Measurements from ENCODE around the gene NFATC2.

NFATC2 gene

DNA sequence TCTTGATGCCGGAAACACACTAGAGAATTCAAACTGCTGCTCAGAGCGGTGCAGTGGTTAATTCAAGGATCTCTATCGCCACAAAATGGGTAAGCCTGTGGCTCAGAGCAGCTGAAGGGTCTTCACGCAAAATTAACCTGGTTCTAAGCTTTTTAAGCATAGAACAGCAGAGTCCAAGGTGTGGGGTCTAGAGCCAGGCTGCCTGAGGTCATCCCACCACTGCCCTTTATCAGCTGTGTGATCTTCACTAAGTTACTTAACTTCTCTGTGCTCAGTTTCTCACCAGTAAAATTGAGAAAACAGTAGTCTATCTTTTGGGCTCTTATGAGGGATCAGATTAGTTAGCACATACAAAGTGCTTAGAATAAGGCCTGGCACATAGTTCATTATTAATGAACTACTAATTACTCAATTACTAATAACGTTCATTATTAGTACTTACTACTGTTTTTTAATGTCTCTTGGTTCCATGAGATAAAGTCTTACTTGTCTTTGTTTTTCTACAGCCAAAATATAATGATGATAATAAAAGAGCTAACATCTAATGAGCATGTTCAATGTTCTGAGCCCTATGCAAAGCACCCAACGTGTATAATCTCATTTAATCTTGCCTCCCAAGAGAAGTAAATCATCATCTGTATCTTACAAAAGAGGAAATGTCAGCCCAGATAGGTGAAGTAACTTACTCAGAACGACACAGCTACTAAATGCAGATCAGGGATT is 92.9 kb downstream of the NFATC2 start:
- no peak for DNase-seq

DNA sequence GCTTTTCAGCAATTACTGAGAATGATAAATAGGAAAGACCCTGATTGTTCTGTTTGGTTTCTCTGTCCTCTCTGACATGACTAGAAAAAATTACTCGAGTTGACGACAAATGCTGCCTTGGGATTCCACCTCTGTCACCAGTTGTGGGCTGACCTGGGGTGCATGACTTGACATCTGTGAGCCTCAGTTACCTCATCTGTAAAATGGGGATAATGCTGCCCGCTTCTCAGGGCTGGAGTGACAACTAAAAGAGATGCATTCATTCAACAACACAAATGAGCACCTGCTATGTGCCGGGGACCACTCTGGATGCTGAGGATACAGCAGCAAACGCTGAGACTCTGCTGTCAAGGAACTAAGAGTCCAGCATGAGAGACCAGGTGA is 94.8 kb downstream of the NFATC2 start:
- DNase-seq, result peak; percentile 17

DNA sequence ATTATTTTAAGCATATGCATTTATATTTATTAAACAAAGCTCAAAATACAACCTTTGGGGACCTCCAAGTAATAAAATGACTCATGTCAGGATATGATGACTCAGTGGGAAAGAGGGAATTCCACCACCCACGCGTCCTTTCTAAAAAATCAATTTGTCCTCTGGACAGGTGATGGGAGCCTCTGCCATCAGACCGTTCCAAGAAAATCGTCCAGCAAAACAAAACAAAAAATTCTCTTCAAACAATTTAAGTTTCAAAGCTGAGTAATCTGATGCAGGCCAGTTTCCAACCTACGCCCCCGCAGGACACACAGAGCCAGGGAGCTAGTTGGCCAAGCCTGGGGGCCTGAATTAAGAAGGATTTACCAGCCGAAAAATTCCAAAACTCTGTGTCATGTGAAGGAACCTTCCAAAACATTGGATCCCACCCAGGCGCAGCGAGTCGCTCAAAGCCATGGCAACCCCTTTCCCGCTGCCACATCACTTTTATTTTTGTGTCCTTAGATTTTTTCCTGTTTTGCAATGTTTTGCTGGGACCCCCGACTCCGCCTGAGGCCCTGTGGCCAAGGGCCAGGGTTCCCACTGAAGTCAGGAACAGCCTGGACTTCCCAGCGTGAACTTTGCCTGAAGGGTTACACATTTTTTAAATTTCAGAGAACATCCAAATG is 95.3 kb downstream of the NFATC2 start:
- DNase-seq, result peak; percentile 88

- DNase-seq, result peak; percentile 30
Measured at GRCh38 chr20:51446656-51447055, 95.9 kb downstream of the NFATC2 start.

DNA sequence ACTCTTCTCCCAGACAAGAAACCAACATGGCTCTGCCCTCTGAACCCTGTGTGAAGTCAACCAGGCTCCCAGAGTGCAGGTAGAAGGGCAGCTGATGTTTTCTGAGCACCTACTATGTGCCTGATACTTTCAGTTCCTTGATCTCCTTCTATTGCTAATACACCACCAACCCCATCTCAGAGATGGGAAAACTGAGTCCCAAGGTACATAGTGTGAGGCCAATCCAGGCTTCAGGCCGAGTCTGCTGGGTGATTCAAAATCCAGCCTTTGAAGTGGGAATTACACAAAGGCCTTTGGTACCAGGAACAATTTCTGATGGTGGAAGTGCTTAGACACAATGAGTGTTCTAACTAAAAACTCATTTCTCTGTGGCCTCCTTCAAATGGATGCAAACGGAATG is 96.3 kb downstream of the NFATC2 start:
- peak; percentile 10 for DNase-seq

GRCh38 chr20:51445591-51445990 is 96.9 kb downstream of the NFATC2 start:
- DNase-seq, result no peak

DNA sequence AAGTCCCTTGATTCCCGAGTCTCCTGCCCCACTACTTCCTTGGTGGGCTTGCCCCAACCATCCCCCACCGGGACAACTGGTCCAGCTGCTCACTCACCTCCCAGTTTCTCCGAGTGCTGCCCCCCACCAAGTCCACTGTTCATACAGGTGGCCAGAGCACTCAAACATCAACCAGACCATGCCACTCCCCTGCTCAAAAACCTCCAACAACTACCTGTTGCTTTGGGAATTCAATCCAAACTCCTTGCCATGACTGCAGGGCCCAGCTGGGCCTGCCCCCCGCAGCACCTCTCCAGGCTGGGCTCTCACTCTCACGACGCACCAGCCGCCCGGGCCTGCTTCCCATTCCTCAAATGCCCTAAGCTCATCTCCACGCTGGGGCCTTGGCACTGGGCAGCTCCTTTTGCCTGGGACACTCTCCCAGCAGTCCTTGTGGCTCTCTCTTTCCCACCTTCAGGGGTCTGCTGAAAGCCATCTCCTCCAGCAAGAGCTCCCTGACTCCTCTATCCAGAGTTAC is 97.5 kb downstream of the NFATC2 start:
- peak; percentile 24 for DNase-seq

- peak; percentile 43 for DNase-seq
Measured at GRCh38 chr20:51444467-51444866, 98.1 kb downstream of the NFATC2 start.

DNA sequence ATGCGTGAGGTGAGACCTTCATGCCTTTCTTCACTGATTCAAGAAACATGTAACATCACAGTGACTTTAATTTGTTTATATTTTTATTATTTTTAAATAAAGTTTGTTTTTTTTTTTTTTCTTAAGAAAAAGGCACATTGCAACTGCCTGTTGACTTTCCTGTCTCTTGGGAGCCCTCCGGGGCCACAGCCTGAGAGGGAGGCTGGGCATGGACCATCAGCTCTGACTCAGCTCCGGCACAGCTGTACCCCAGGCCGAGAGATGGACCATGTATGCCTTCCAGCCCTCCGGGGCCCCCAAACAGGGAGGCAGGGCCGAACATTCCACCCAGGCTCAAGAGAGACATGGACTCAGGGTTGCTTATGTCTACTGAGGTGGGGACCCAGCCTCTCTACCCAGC is 99.9 kb downstream of the NFATC2 start:
- peak; percentile 21 for DNase-seq

DNA sequence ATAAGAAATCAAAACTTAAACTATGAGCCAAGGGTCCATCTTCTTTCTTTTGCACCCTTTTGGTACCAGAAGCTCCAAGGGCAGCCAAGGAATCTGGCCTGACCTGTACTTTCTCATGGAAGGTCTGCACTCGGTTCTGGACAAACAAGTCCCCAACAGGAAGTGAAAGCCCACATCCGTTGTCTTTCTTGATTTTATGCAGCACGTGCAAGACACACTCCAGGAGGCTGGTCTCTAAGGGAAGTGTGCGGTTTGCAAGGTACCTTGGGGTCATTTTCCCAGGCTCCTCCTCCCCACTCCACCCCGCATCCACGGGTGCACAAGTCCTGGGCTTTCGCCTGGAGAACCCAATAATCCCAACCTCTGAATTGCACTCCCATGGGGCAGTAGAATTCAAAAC is 101.9 kb downstream of the NFATC2 start:
- DNase-seq, result no peak

DNA sequence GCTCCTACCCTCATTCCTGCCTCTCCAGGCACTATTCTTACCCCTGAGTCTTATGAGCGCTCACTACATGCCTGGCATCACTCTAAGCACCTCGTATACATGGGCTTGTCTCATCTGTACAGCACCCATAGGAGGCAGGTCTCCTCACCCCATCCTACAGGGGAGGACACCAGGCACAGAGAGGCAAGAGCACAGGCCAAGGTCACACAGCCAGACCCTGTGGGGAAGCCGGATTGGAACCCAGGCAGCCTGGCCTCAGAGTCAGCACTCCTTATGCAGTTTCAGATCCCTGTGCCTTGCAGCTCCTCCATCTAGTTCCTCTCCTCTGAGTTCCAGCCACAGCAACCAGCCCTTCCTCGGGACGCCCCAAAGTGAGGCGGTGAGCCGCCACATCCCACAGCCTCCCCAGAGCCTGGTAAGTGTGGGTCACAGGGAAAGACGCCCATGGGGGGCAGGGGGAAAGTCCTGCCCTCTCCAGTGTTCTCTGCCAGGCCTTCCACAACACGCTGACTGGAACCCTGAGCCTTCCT is 103.3 kb downstream of the NFATC2 start:
- no peak for DNase-seq

- no peak for DNase-seq
Measured at GRCh38 chr20:51438136-51438535, 104.4 kb downstream of the NFATC2 start.

GRCh38 chr20:51437182-51437924 is 105.2 kb downstream of the NFATC2 start:
- no peak for DNase-seq

GRCh38 chr20:51434580-51435247 is 107.8 kb downstream of the NFATC2 start:
- DNase-seq, result no peak

- DNase-seq, result no peak
Measured at GRCh38 chr20:51434026-51434425, 108.5 kb downstream of the NFATC2 start.

DNA sequence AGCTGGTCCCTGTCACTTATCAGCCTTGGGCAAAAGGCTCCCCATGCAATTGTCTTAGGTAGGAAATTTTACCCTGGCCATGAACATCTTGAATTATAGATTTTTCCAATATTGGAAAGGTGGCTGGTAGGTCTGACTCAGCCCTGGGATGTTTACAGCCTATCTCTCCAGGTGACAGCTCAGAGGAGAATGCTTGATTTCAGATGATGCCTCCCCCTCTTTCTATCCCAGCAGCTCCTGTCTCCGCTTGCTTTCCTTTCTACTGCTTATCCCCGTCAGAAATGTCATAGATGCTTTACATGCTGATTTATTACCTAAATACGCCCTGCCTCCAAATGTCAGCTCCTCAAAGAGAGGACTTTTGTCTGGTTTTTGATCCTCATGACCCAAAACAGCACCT is 109.6 kb downstream of the NFATC2 start:
- no peak for DNase-seq

DNA sequence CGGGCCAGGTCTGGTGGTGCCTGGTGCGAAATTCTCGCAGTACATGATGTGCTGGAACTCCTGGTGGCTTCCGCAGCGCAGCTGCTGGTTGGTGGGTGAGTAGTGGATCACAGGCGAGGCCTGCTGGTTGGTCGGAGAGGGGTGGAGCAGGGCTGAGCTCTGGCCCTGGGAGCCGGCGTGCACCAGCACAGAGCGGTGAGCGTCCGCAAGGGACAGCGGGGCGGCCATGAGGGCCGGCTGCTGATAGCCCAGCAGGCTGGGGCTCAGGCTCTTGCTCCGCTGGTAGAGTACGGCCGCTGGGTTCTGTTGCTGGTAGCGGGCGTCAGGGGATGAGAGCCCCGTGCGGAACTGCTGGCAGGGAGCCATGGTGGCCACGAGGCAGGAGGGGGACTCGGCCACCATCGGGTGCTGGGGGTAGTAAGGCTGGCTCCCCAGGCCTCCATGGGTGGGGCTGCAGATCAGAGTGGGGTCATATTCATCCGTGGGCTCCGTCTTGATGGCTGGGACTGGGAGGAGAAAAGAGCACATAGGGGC is 110.2 kb downstream of the NFATC2 start:
- no peak for DNase-seq

GRCh38 chr20:51431321-51431720 is 111.2 kb downstream of the NFATC2 start:
- no peak for DNase-seq

- no peak for DNase-seq
Measured at GRCh38 chr20:51430198-51430950, 112.1 kb downstream of the NFATC2 start.

GRCh38 chr20:51429696-51430095 is 112.8 kb downstream of the NFATC2 start:
- no peak for DNase-seq

DNA sequence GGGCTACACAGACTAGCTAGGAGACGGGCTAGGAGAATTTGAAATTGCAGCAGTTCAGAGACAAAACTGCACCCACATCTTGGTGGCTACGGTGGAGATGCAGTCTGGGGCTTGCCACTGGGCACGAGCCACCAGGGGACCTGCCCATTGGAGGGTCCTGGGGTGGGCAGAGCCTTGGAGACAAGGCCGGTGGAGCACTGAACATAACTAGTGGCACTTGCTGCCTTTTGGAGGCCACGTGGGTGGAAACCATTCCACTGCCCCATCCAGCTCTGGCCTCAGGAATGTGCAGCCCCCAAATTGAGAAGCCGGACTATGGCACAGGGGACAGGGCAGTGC is 113.4 kb downstream of the NFATC2 start:
- DNase-seq, result no peak
